CD4-positive, alpha-beta T cell treated with Interleukin-6 for 4 hours (primary cell): Measurements from ENCODE around the gene ZNF189.

Experiments used
- DNase-seq: peaks from one replicate; pipeline ENCODE4 v3.0.0-alpha.2; 2020; ENCODE audit warnings: mixed read lengths

ZNF189 gene

DNA sequence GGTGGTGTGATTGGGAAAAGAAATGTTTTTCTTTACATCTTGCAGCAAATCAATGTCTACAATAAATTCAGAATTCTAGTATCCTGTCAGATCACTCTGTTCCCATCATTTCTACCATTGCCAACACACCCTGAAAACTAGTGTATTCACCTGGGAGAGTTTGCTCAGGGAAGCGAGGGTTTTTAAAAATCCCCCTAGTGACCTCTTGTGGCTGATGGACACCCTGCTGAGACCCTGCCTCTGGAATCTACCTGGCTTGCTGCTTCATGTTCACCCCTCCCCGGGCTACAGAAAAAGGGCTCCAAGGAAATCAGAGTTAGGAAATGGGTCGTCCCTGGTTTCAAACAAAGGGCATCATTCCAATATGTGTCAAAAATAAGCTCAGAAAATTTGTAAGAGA lies 58.4 kb downstream of the ZNF189 start:
- no peak for DNase-seq

GRCh38 chr9:101458963-101459631 lies 60.4 kb downstream of the ZNF189 start:
- no peak for DNase-seq
